Measurements from ENCODE around the gene CCNB1. TPM values are rescaled to one million over a fixed set of nuclear protein-coding genes. Genes with fewer than 3 reads are reported as not detected.
"Not testable (repeated sequence)": the region's sequence is repeated elsewhere in the genome, so short reads cannot be mapped to it uniquely, and the experiment has no call there.

CCNB1 gene
- total RNA-seq, 1 experiment from 2014 or later: 301 TPM

- Histone ChIP-seq H3K4me1 (no peaks in the 10 kb centered on the region), H3K27me3 (no peaks in the 10 kb centered on the region), H3K9me3 (replicated peaks) (no peaks in the 10 kb centered on the region), H3K27ac (no peak overlapping the region), H3K36me3 (no peaks in the 10 kb centered on the region), H3K4me3 (no peak overlapping the region)
- no peak for DNase-seq
Observed at GRCh38 chr5:69156456-69156855, 10.5 kb upstream of the CCNB1 start.

DNA sequence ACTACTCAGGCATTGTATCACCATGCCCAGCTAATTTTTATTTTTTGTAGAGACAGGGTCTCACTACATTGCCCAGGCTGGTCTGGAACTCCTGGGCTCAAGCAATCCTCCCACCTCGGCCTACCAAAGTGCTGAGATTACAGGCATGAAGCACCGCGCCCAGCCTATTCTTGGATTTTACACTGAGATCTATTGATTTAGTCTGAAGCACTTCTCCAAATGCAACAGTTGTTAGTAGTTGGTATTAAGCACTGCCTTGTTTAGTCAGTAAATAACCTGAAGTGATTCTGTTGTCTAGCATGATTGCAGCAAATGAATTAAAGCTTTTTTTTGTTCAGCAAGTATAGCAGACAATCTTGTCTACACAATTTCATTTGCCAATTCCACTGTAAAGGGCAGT is 8.9 kb upstream of the CCNB1 start:
- no peaks in the 10 kb centered on the region for H3K4me1 ChIP-seq
- H3K36me3 ChIP-seq: no peaks in the 10 kb centered on the region
- no peak for DNase-seq
- no peaks in the 10 kb centered on the region for H3K27me3 ChIP-seq
- no peak overlapping the region for H3K27ac ChIP-seq
- no peak overlapping the region for H3K4me3 ChIP-seq
- H3K9me3 ChIP-seq (replicated peaks): no peaks in the 10 kb centered on the region

DNA sequence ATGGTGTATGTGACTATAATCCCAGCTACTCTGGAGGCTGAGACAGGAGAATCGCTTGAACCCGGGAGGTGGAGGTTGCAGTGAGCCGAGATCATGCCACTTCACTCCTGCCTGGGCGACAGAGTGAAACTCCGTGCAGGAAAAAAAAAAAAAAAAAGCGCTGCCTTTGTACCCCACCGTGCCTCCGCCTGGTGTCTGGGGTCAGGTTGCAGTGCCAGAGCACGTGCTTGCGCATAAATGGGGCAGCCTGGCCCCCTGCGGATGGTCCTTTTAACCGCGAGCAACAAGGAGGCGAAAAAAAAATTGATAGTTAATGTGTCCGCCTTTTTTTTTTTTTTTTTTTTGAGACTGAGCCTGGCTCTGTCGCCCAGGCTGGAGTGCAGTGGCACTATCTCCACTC is 6.3 kb upstream of the CCNB1 start:
- DNase-seq: no peak
- Histone ChIP-seq H3K27ac (no peak overlapping the region), H3K27me3 (no peaks in the 10 kb centered on the region), H3K36me3 (no peaks in the 10 kb centered on the region), H3K9me3 (replicated peaks) (no peaks in the 10 kb centered on the region), H3K4me3 (no peak overlapping the region), H3K4me1 (no peaks in the 10 kb centered on the region)

DNA sequence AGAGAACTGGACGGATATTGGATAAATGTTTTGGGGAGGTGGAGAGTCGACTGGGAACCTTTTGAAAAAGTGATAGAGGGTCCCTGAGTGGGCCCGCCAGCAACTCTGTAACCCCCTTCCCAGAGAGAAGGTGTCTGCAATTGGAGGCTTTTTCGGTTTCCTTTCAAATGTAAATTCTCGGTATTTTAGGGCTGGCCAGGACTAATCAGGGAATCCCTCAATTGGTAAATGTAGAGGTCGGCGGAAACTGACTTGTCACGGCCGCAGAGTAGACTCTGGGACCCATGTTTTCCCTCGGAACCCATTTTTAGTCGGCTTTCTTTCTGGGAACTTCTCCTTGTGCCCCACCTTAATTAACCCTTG is 524 bp downstream of the CCNB1 start:
- Histone ChIP-seq H3K4me1 (peaks cover 12% of the 10 kb centered on the region), H3K27me3 (no peaks in the 10 kb centered on the region), H3K36me3 (peaks cover 44% of the 10 kb centered on the region), H3K4me3 (peak overlapping the region; percentile 73), H3K9me3 (replicated peaks) (no peaks in the 10 kb centered on the region), H3K27ac (peak overlapping the region; percentile 83)
- peak in 1 of 2 experiments; percentile 22 for DNase-seq

GRCh38 chr5:69167929-69168328 is 979 bp downstream of the CCNB1 start:
- H3K36me3 ChIP-seq: peaks cover 46% of the 10 kb centered on the region
- no peaks in the 10 kb centered on the region for H3K9me3 ChIP-seq (replicated peaks)
- peak overlapping the region; percentile 73 for H3K4me3 ChIP-seq
- peak overlapping the region; percentile 83 for H3K27ac ChIP-seq
- DNase-seq: peak in 1 of 2 experiments; percentile 13
- H3K27me3 ChIP-seq: no peaks in the 10 kb centered on the region
- peaks cover 12% of the 10 kb centered on the region for H3K4me1 ChIP-seq

DNA sequence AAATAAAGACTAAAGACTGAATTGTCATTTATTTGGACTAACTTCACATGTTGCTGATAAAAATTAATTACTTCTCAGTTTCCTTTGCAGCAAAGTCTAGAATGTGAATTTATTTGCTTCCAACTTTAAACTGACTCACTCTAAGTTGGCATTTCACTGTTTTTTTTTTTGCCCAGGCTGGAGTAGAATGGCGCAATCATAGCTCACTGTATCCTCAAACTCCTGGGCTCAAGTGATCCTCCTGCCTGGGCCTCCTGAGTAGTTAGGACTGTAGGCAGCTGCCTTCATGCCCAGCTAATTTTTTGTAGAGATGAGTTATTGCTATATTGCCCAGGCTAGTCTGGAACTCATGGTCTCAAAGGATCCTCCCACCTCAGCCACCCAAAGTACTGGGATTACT is 3.5 kb downstream of the CCNB1 start:
- Histone ChIP-seq H3K4me3 (no peak overlapping the region), H3K36me3 (peaks cover 72% of the 10 kb centered on the region), H3K9me3 (replicated peaks) (no peaks in the 10 kb centered on the region), H3K27ac (no peak overlapping the region), H3K27me3 (no peaks in the 10 kb centered on the region), H3K4me1 (peaks cover 12% of the 10 kb centered on the region)
- no peak for DNase-seq

- no peak for DNase-seq
- no peaks in the 10 kb centered on the region for H3K9me3 ChIP-seq (replicated peaks)
- H3K27me3 ChIP-seq: no peaks in the 10 kb centered on the region
- no peak overlapping the region for H3K27ac ChIP-seq
- H3K4me3 ChIP-seq: no peak overlapping the region
- H3K4me1 ChIP-seq: peaks cover 12% of the 10 kb centered on the region
- peaks cover 75% of the 10 kb centered on the region for H3K36me3 ChIP-seq
Observed at GRCh38 chr5:69170969-69171368, 4.0 kb downstream of the CCNB1 start.

- H3K9me3 ChIP-seq (replicated peaks); H3K27ac ChIP-seq; DNase-seq; H3K4me3 ChIP-seq; H3K27me3 ChIP-seq; H3K4me1 ChIP-seq: not testable (repeated sequence)
- peaks cover 16% of the 10 kb centered on the region for H3K36me3 ChIP-seq
Observed at GRCh38 chr5:69181659-69182293, 14.8 kb downstream of the CCNB1 start.

GRCh38 chr5:69184621-69185020 is 17.7 kb downstream of the CCNB1 start:
- H3K4me3 ChIP-seq: no peak overlapping the region
- DNase-seq: no peak
- no peaks in the 10 kb centered on the region for H3K36me3 ChIP-seq
- 0 out of 2 replicates have a peak, but pooled peaks cover 3% of the 10 kb centered on the region for H3K9me3 ChIP-seq (replicated peaks)
- H3K27ac ChIP-seq: no peak overlapping the region
- H3K27me3 ChIP-seq: no peaks in the 10 kb centered on the region
- no peaks in the 10 kb centered on the region for H3K4me1 ChIP-seq

GRCh38 chr5:69187342-69187741 is 20.4 kb downstream of the CCNB1 start:
- DNase-seq: no peak
- Histone ChIP-seq H3K4me3 (no peak overlapping the region), H3K27me3 (no peaks in the 10 kb centered on the region), H3K36me3 (0 out of 2 replicates have a peak, but pooled peaks cover 2% of the 10 kb centered on the region), H3K27ac (no peak overlapping the region), H3K9me3 (replicated peaks) (no peaks in the 10 kb centered on the region), H3K4me1 (no peaks in the 10 kb centered on the region)

- Histone ChIP-seq H3K27ac (peak overlapping the region; percentile 90), H3K27me3 (no peaks in the 10 kb centered on the region), H3K4me3 (peak overlapping the region; percentile 90), H3K36me3 (peaks cover 6% of the 10 kb centered on the region; the same call in 1 of the 2 replicates), H3K4me1 (no peaks in the 10 kb centered on the region), H3K9me3 (replicated peaks) (no peaks in the 10 kb centered on the region)
- no peak for DNase-seq
Observed at GRCh38 chr5:69188811-69189161, 21.8 kb downstream of the CCNB1 start.

- peak within 1 kb of the TSS; percentile 90 for H3K27ac ChIP-seq
- H3K36me3 ChIP-seq: peaks cover 10% of the 10 kb centered on the region
- H3K4me1 ChIP-seq: no peaks in the 10 kb centered on the region
- H3K4me3 ChIP-seq: peak within 1 kb of the TSS; percentile 90
- H3K9me3 ChIP-seq (replicated peaks): no peaks in the 10 kb centered on the region
- H3K27me3 ChIP-seq: no peaks in the 10 kb centered on the region
- DNase-seq: peak; percentile 93 to 95
Observed at GRCh38 chr5:69189162-69190086, 22.5 kb downstream of the CCNB1 start, which contains the start of gene CENPH. CENPH (plus strand) TSS chr5:69189583; CDS start chr5:69189635, 52 bp downstream.

- peaks cover 39% of the 10 kb centered on the region for H3K36me3 ChIP-seq
- no peaks in the 10 kb centered on the region for H3K27me3 ChIP-seq
- H3K9me3 ChIP-seq (replicated peaks): no peaks in the 10 kb centered on the region
- DNase-seq: no peak
- no peaks in the 10 kb centered on the region for H3K4me1 ChIP-seq
- no peak overlapping the region for H3K4me3 ChIP-seq
- H3K27ac ChIP-seq: no peak overlapping the region
Observed at GRCh38 chr5:69202497-69202896, 35.5 kb downstream of the CCNB1 start.

- DNase-seq: no peak
- no peak overlapping the region for H3K4me3 ChIP-seq
- H3K36me3 ChIP-seq: peaks cover 34% of the 10 kb centered on the region
- no peaks in the 10 kb centered on the region for H3K9me3 ChIP-seq (replicated peaks)
- H3K27me3 ChIP-seq: no peaks in the 10 kb centered on the region
- H3K4me1 ChIP-seq: no peaks in the 10 kb centered on the region
- no peak overlapping the region for H3K27ac ChIP-seq
Observed at GRCh38 chr5:69206528-69207190, 39.7 kb downstream of the CCNB1 start.

DNA sequence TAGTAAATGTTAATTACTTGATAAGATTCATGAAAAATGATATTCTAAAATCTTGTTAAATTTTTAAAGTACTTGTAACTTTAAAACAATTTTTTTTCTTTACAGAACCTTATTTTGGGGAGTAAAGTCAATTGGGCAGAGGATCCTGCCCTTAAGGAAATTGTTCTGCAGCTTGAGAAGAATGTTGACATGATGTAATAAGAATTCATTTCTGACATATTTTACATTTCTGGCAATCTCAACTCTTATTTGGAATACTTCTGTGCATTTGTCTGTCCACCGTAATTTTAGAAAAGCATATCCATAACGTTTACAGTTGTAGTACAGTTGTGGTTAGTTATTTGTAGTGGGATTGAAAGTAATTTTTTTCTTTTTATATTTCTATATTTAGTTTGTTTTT is 42.7 kb downstream of the CCNB1 start:
- Histone ChIP-seq H3K36me3 (peaks cover 23% of the 10 kb centered on the region), H3K9me3 (replicated peaks) (no peaks in the 10 kb centered on the region), H3K27me3 (no peaks in the 10 kb centered on the region), H3K27ac (no peak overlapping the region), H3K4me1 (peaks cover 5% of the 10 kb centered on the region; the same call in 1 of the 2 replicates), H3K4me3 (no peak overlapping the region)
- DNase-seq: no peak

Data from SJCRH30 (cell line).